HG03342 (cell line): ENCODE results near the gene RABAC1.

Source experiments
- ATAC-seq: cut with Tn5 transposase; IDR thresholded peaks from one replicate; pipeline ENCODE4 v1.9.1; 2021; ENCODE audit warnings: mild to moderate bottlenecking, moderate library complexity; ENCODE audit not compliant: unreplicated experiment

Gene RABAC1

GRCh38 chr19:41990028-41990427, 30.9 kb upstream of the RABAC1 start:
- no peak for ATAC-seq

GRCh38 chr19:41988947-41989346, 29.8 kb upstream of the RABAC1 start:
- ATAC-seq: no peak

GRCh38 chr19:41987141-41987860, 28.2 kb upstream of the RABAC1 start:
- ATAC-seq: no peak

GRCh38 chr19:41984961-41985360, 25.8 kb upstream of the RABAC1 start:
- ATAC-seq: no peak

- no peak for ATAC-seq
These were observed 22.6 kb upstream of the RABAC1 start for GRCh38 chr19:41981724-41982123.

GRCh38 chr19:41978470-41978869, 19.3 kb upstream of the RABAC1 start:
- no peak for ATAC-seq

GRCh38 chr19:41977916-41978315, 18.8 kb upstream of the RABAC1 start:
- ATAC-seq: no peak

GRCh38 chr19:41974652-41975051, 15.5 kb upstream of the RABAC1 start:
- no peak for ATAC-seq

- no peak for ATAC-seq
These were observed 12.2 kb upstream of the RABAC1 start for GRCh38 chr19:41971363-41971762.

- ATAC-seq: no peak
These were observed 10.8 kb upstream of the RABAC1 start for GRCh38 chr19:41969772-41970458.

- ATAC-seq: no peak
These were observed 9.9 kb upstream of the RABAC1 start for GRCh38 chr19:41968751-41969595.

- no peak for ATAC-seq
These were observed 8.1 kb upstream of the RABAC1 start for GRCh38 chr19:41967054-41967783.

GRCh38 chr19:41965106-41965505, 6.0 kb upstream of the RABAC1 start:
- no peak for ATAC-seq

- no peak for ATAC-seq
These were observed 1.9 kb upstream of the RABAC1 start for GRCh38 chr19:41960973-41961372.

- ATAC-seq: no peak
These were observed 610 bp downstream of the RABAC1 start for GRCh38 chr19:41958367-41959055.

GRCh38 chr19:41957838-41958366, 1.2 kb downstream of the RABAC1 start:
- no peak for ATAC-seq

GRCh38 chr19:41957161-41957837, 1.8 kb downstream of the RABAC1 start:
- no peak for ATAC-seq

- ATAC-seq: no peak
These were observed 2.5 kb downstream of the RABAC1 start for GRCh38 chr19:41956621-41957020.

- ATAC-seq: no peak
These were observed 3.6 kb downstream of the RABAC1 start for GRCh38 chr19:41955521-41955920.
